ENCODE data around the gene TEK.

DNA sequence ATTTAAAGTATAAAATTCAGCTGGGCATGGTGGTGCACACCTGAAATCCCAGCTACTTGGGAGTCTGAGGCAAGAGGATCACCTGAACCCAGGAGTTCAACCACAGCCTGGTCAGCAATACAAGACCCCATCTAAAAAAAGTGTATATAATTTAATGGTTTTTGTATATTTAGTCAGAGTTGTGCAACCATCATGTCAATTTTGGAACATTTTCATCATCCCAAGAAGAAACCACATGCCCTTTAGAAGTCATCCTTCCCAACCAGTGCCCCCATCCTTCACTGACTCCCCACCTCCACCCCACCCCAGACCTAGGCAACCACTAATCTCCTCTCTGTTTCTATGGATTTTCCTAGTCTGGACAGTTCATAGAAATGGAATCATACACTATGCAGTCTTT, 18.8 kb upstream of the TEK start:
- TF ChIP-seq EZH2 (IDR thresholded peaks at IDR 0.05) (no peak), FOXP2 (optimal IDR thresholded peaks at IDR 0.05; ENCODE audit: control extremely low read depth, extremely low read length, insufficient read depth) (no peak), POLR2AphosphoS5 (IDR thresholded peaks at IDR 0.05; ENCODE audit: borderline replicate concordance, low read depth, low read length) (no peak)
